Daoy (cell line): ENCODE measurements around the gene DIAPH2. TPM values are rescaled to one million over a fixed set of nuclear protein-coding genes. Genes with fewer than 3 reads are reported as not detected.

ENCODE experiments used
- DNase-seq: peaks from one replicate; pipeline ENCODE4 v3.0.0-alpha.2; 2015; ENCODE audit warnings: low read depth
- total RNA-seq: library from RNA; depleted of rRNA; stranded (reverse); fragments of >200 nt; shearing (Covaris generic); gene quantifications from 2 replicates; pipeline ENCODE4 v1.2.3, GENCODE V29; 2014

DIAPH2 gene
- total RNA-seq, 1 experiment from 2014 or later, result 8.0 TPM

DNA sequence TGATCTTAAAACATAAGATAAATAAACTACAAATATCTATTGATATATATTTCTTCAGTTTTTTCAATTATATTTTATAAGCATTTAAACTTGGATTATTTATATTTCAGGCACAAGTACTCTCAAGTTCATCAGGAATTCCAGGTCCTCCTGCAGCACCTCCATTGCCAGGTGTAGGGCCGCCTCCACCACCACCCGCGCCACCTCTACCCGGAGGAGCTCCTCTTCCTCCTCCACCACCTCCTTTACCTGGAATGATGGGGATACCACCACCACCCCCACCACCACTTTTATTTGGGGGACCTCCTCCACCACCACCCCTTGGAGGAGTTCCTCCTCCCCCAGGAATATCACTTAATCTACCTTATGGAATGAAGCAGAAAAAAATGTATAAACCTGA, 273.1 kb downstream of the DIAPH2 start:
- no peak for DNase-seq

DNA sequence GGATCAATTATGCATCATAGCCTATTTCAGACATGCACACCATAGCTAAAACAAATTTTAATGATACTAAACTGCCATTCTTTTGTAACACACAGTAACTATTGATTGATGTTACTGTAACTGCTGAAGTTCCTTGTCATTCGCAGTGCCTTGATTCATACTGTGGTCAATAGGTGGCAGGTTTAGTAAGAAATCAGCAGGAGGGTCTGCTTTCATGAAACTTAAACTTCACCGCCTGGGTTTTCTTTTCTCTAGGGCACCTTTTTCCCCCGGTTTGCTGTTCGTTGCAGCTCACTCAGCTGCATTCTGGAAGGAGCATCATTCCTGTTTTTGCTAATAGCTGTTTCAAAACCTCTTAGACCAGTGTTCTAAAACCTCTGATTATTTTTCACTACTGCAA, 287.2 kb downstream of the DIAPH2 start:
- DNase-seq, result no peak

DNA sequence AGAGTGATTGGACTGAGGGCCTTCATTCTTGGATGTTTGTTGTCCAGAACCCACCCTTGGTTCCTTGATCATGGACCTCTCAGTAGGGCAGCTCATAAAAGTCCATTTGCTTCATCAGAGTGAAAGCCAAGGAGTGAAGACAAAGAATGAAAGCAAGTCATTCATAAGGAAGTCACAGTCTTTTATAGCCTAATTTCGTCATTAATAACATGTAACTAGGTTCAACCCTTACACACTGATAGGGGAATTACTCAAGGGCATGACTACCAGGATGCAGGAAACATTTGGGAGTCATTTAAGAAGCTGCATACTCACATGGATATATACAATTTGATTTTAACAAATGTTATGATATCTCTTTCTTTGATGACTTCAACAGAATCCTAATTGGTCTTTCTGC, 294.3 kb downstream of the DIAPH2 start:
- no peak for DNase-seq

GRCh38 chrX:96979766-96980165, 295.1 kb downstream of the DIAPH2 start:
- no peak for DNase-seq

DNA sequence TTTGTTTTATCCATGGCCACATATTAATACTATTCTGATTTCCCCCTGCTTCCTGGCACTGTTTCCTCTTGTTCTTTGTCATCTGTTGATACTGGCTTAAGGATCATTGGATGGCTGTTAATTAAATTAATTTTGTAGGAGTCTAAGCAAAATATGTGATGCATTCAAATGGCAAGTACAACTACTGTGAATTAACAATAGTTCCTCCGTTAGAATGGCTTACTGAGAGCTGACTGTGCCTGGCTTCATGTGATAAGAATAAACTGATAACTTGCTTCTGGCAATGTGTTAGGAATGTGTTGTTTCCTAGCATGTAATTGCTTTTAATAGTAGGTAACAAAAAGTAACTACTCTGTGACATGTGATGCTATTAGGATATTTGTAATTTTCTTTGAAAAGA, 297.5 kb downstream of the DIAPH2 start:
- DNase-seq, result no peak

DNA sequence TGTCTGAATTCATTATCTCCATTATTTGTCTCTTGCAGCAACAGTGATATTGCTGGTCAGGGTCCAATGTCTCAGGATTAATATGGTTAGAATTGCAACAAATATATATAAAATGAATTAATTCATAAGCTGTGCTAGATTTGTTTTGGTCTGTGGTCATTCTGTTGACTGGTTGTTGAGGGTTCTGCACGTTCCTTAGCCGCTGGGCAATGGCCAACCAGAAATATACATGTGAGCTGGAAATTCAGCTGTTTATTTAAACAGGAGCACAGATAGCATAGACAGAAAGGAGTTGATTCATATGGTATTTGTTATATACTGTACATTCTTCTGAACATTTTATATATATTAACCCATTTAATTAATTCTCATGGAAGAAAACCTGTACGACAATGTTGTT, 299.9 kb downstream of the DIAPH2 start:
- no peak for DNase-seq

GRCh38 chrX:96985046-96985445, 300.4 kb downstream of the DIAPH2 start:
- DNase-seq, result no peak

GRCh38 chrX:96987228-96987627, 302.6 kb downstream of the DIAPH2 start:
- DNase-seq, result no peak

GRCh38 chrX:96989830-96990571, 305.4 kb downstream of the DIAPH2 start:
- DNase-seq, result no peak

GRCh38 chrX:96994093-96994492, 309.5 kb downstream of the DIAPH2 start:
- DNase-seq, result no peak

DNA sequence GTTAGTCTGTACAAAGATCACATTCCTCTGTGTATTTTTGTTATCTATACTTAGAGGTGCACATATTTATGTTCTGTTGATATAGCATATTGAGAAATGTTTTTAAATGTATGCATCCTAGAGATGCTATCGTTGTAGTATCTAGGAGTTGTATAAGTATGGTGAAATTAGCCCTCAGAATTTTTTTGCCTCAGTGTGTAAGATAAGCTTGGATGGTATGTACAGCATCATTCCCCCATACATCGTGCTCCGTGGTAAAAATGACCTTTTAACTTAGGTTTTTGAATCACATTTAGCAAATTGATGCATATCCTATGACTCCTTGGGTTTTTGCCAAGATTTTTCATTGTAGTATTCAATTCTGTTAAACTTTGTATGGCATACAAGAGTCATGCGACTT, 312.6 kb downstream of the DIAPH2 start:
- no peak for DNase-seq

DNA sequence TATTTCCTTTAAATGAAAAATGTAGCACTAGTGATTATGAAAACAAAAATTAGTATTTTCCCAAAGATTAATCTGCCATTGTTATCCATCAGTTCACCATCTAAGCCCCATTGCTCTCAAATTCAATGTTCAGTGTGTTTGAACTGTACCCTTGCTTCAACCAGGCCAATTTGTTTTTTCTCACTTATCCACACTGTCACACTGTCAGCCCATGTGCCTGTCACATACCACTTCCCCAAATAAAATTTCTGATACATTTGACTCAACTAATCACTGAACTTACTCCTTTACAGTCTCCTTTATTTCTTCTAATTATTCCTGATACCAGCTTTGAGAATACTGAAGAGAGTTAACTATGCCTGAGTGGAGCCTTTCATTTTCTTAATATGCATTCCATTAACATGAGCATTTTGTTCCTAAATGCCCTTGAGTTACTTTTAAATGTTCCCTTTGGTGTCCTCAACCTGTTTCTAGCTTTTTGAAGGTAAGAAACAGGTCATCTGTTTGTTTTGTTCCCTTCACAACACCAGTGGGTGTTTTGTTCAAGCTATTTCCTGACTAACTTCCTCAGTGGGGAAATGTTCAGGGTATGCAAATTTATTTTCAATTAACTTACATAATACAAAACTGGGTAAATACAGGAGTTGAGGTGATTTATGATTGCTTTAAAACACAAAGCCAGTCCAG, 316.2 kb downstream of the DIAPH2 start:
- no peak for DNase-seq

DNA sequence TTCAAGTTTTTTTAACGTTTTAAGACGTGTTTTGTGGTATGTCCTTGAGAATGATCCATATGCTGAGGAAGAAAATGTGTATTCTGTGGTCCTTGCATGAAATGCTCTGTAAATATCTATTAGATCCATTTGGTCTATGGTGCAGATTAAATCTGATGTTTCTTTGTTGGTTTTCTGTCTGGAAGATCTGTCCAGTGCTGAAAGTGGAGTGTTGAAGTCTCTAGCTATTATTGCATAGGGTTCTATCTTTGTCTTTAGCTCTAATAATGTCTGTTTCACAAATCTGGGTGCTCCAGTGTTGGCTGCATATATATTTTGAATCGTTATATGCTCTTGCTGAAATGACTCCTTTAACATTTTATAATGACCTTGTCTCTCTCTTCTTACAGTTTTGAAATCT, 321.5 kb downstream of the DIAPH2 start:
- no peak for DNase-seq

- DNase-seq, result no peak
These were observed 324.7 kb downstream of the DIAPH2 start for GRCh38 chrX:97009391-97009790.

GRCh38 chrX:97011540-97011939, 326.9 kb downstream of the DIAPH2 start:
- DNase-seq, result no peak

GRCh38 chrX:97016106-97016505, 331.5 kb downstream of the DIAPH2 start:
- no peak for DNase-seq

DNA sequence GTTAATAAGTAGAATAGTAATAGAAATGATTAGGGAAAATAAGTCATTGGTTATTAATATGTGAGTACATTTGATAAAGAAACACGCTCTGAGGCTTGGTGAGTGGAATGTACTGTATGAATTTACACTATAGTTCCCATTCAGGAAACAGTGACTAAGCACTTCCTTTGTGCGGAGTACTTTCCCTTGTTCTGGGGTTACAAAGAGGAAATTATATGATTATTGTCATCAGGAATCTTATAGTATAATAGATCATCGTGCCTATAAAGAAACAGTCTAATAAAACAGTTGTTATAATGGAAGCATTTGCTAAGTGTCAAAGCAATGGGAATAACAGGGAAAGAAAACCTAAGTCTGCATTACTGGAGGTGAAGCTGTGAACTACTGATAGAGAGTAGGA, 337.0 kb downstream of the DIAPH2 start:
- DNase-seq, result peak; percentile 4

DNA sequence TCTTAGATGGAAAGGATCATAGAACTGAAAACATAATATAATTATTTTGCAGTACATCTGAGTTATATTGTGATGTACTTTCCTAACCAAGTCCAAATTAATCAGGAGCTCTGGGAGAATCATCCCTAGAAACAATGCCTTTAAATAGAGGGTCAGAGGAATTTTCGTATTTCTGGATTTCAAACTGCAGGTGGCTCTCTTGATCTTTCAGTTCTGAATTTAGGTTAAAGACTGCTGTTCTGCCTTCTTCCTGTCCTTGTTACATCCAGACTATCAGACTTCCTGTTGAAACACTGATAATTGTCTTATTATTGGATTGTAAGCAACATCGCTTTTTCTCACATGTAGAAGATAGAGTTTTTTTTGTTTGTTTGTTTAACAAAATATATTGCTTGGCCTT, 341.8 kb downstream of the DIAPH2 start:
- no peak for DNase-seq

DNA sequence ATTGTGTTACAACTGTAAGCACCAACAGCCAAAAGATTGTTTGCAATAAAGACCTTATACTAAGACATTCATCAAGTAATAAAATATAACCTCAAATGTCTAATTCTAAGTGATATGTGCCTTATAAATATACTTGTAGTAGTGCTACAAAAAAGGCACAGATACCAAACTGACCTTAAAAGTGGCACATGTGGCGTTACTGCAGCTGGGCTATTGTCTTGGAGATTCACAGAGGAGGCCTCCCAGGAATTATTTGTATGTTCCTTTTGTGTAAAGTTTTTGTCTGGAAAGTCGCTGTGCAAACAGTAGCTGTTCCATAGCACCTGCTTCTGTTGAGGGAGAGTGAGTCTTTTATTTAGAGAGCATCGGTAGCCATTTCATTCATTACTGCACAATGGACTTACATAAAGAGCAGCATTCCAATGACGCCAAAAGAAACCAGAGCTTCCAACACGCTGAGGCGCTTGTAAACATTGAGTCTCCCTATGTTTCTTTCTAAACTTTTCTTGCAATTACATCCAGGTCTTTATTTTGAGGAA, 342.8 kb downstream of the DIAPH2 start:
- DNase-seq, result no peak

- DNase-seq, result no peak
These were observed 345.8 kb downstream of the DIAPH2 start for GRCh38 chrX:97030463-97030862.

- DNase-seq, result no peak
These were observed 346.3 kb downstream of the DIAPH2 start for GRCh38 chrX:97030947-97031346.

DNA sequence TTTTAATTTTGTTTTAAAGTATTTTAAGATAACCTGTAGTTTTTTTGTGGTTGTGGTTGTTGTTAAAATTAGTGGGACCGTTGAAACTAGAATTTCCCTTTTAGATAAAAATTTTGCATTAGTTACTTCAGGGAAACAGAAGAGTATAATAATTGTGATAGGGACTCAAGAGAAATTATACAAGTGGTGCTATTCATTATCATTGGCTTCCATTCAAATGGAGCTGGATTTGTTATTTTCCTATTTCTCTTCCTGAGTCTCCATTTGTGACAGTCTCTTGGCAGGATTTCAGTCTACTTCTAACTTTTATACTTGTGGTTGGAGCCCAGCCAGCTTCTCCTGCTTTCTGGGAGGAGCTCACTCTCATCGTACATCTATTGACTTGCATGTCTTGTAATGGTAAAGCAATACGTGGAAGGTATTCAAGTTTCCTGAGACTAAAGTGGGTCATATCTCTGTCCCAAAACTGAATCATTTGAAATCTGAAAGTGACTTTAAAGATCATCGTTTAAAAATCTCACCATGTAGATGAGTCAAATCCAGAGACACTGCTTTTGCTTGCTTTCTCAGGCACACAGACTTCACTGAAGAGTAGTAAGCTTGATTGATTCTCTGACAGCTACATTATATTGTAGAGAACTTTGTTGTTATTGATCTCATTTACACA, 354.9 kb downstream of the DIAPH2 start:
- DNase-seq, result no peak

DNA sequence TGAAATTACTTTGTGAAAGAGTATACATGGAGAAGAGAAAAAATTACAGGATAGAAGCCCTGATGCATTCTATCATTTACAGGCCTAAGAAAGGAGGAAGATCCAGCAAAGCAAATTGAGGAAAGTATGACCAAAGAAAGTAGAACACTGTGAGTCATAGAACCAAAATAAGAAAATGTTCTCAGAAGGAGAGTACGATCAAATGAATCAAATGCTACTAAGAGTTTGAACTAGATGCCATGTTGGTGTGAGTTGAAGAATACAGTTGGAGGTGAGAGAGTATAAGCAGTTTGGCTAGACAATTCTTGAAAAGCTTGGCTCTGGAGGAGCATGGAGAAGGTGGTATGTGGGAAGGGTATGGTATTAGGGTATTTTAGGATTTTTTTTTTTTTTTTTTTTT, 360.8 kb downstream of the DIAPH2 start:
- no peak for DNase-seq
